ENCODE results near the gene SLC35E2B.

Gene SLC35E2B

GRCh38 chr1:1672181-1672965 lies 20.2 kb downstream of the SLC35E2B start:
- Histone ChIP-seq H2BK120ac (ENCODE audit: low read depth, low read length) (no peak overlapping the region), H3K36me3 (replicated peaks in 1 of 2; ENCODE audit: control insufficient read depth in 2 of 2, insufficient read depth in 2 of 2, low read length in 2 of 2) (peaks cover 15 to 53% of the 10 kb centered on the region in 2 donors)

GRCh38 chr1:1671365-1672119 lies 21.1 kb downstream of the SLC35E2B start:
- no peak for DNase-seq (ENCODE audit: low spot score)
- no peak overlapping the region for H3K23ac ChIP-seq (ENCODE audit: low read depth, low read length, poor library complexity)
- WGBS, 2 donors (ENCODE audit: extremely low coverage in 2 of 2, insufficient read length in 2 of 2, insufficient replicate concordance in 1 of 2) = no CpG with 5 or more reads among the region's 27 CpGs
- no peaks in the 10 kb centered on the region for H3K79me1 ChIP-seq (ENCODE audit: low read depth, low read length)
- no peak overlapping the region for H2AK5ac ChIP-seq (ENCODE audit: low read depth, low read length)
- H3K4me3 ChIP-seq (ENCODE audit: low read length in 2 of 2) = no peak overlapping the region
- no peak overlapping the region for H2BK15ac ChIP-seq (ENCODE audit: low read length)
- H3K4me1 ChIP-seq (ENCODE audit: control insufficient read depth in 2 of 2, insufficient read depth in 1 of 2, low read depth in 1 of 2, low read length in 2 of 2) = no peaks in the 10 kb centered on the region
- H2BK5ac ChIP-seq (ENCODE audit: low read length) = peak overlapping the region; percentile 13
- H3K14ac ChIP-seq (ENCODE audit: low read length) = no peak overlapping the region
- peak overlapping the region; percentile 54 for H2BK120ac ChIP-seq (ENCODE audit: low read depth, low read length)
- H2AFZ ChIP-seq (ENCODE audit: low read length) = no peak overlapping the region
- H3K4ac ChIP-seq (ENCODE audit: low read length) = no peak overlapping the region
- no peaks in the 10 kb centered on the region for H3K9me3 ChIP-seq (replicated peaks in 1 of 2; ENCODE audit: control insufficient read depth in 2 of 2, insufficient read depth in 1 of 2, low read depth in 1 of 2, low read length in 2 of 2)
- H3K9ac ChIP-seq (ENCODE audit: low read depth, low read length, poor library complexity) = no peak overlapping the region
- H3K4me2 ChIP-seq (ENCODE audit: insufficient read depth, low read length, poor library complexity, severe bottlenecking) = no peak overlapping the region
- peaks cover 16 to 55% of the 10 kb centered on the region in 2 donors for H3K36me3 ChIP-seq (replicated peaks in 1 of 2; ENCODE audit: control insufficient read depth in 2 of 2, insufficient read depth in 2 of 2, low read length in 2 of 2)
- no peak overlapping the region for H4K8ac ChIP-seq (ENCODE audit: low read depth, low read length)
- H3K27me3 ChIP-seq (ENCODE audit: control insufficient read depth in 3 of 3, insufficient read depth in 3 of 3, low read depth in 1 of 3, low read length in 3 of 3) = no peaks in the 10 kb centered on the region
- no peak overlapping the region for H3K18ac ChIP-seq (ENCODE audit: low read length)
- no peak overlapping the region for H4K91ac ChIP-seq (ENCODE audit: low read depth, low read length, poor library complexity)
- H2BK12ac ChIP-seq (ENCODE audit: low read length) = no peak overlapping the region
- no peak overlapping the region for H3K27ac ChIP-seq (replicated peaks; ENCODE audit: low read length)

More at GRCh38 chr1:1672181-1672965, 20.2 kb downstream of the SLC35E2B start:
- Histone ChIP-seq H3K14ac (ENCODE audit: low read length) (no peak overlapping the region), H3K9ac (ENCODE audit: low read depth, low read length, poor library complexity) (no peak overlapping the region), H3K23ac (ENCODE audit: low read depth, low read length, poor library complexity) (peak overlapping the region; percentile 44), H2BK15ac (ENCODE audit: low read length) (no peak overlapping the region), H3K4me1 (ENCODE audit: control insufficient read depth in 2 of 2, insufficient read depth in 1 of 2, low read depth in 1 of 2, low read length in 2 of 2) (no peaks in the 10 kb centered on the region), H3K9me3 (replicated peaks in 1 of 2; ENCODE audit: control insufficient read depth in 2 of 2, insufficient read depth in 1 of 2, low read depth in 1 of 2, low read length in 2 of 2) (no peaks in the 10 kb centered on the region), H4K91ac (ENCODE audit: low read depth, low read length, poor library complexity) (no peak overlapping the region), H3K27ac (replicated peaks; ENCODE audit: low read length) (no peak overlapping the region), H4K8ac (ENCODE audit: low read depth, low read length) (no peak overlapping the region), H2BK12ac (ENCODE audit: low read length) (no peak overlapping the region), H2BK5ac (ENCODE audit: low read length) (no peak overlapping the region), H3K4me2 (ENCODE audit: insufficient read depth, low read length, poor library complexity, severe bottlenecking) (no peak overlapping the region), H2AFZ (ENCODE audit: low read length) (no peak overlapping the region), H2AK5ac (ENCODE audit: low read depth, low read length) (no peak overlapping the region), H3K79me1 (ENCODE audit: low read depth, low read length) (no peaks in the 10 kb centered on the region), H3K4me3 (ENCODE audit: low read length in 2 of 2) (no peak overlapping the region), H3K4ac (ENCODE audit: low read length) (no peak overlapping the region), H3K27me3 (ENCODE audit: control insufficient read depth in 3 of 3, insufficient read depth in 3 of 3, low read depth in 1 of 3, low read length in 3 of 3) (no peaks in the 10 kb centered on the region), H3K18ac (ENCODE audit: low read length) (no peak overlapping the region)
- DNase-seq (ENCODE audit: low spot score) = no peak
- WGBS, 2 donors (ENCODE audit: extremely low coverage in 2 of 2, insufficient read length in 2 of 2, insufficient replicate concordance in 1 of 2) = no CpG with 5 or more reads among the region's 25 CpGs

- no peak for DNase-seq (ENCODE audit: low spot score)
- no peak overlapping the region for H2AK5ac ChIP-seq (ENCODE audit: low read depth, low read length)
- peaks cover under 1% of the 10 kb centered on the region for H3K79me1 ChIP-seq (ENCODE audit: low read depth, low read length)
- no peaks in the 10 kb centered on the region for H3K4me1 ChIP-seq (ENCODE audit: control insufficient read depth in 2 of 2, insufficient read depth in 1 of 2, low read depth in 1 of 2, low read length in 2 of 2)
- no peak overlapping the region for H3K14ac ChIP-seq (ENCODE audit: low read length)
- H3K9ac ChIP-seq (ENCODE audit: low read depth, low read length, poor library complexity) = no peak overlapping the region
- H2BK15ac ChIP-seq (ENCODE audit: low read length) = no peak overlapping the region
- no peak overlapping the region for H3K18ac ChIP-seq (ENCODE audit: low read length)
- no peak overlapping the region for H4K91ac ChIP-seq (ENCODE audit: low read depth, low read length, poor library complexity)
- H3K9me3 ChIP-seq (replicated peaks in 1 of 2; ENCODE audit: control insufficient read depth in 2 of 2, insufficient read depth in 1 of 2, low read depth in 1 of 2, low read length in 2 of 2) = no peaks in the 10 kb centered on the region
- WGBS, 2 donors (ENCODE audit: extremely low coverage in 2 of 2, insufficient read length in 2 of 2, insufficient replicate concordance in 1 of 2) = no CpG with 5 or more reads among the region's 24 CpGs
- peaks cover 22 to 61% of the 10 kb centered on the region in 2 donors for H3K36me3 ChIP-seq (replicated peaks in 1 of 2; ENCODE audit: control insufficient read depth in 2 of 2, insufficient read depth in 2 of 2, low read length in 2 of 2)
- H2BK120ac ChIP-seq (ENCODE audit: low read depth, low read length) = peak overlapping the region; percentile 54
- H2AFZ ChIP-seq (ENCODE audit: low read length) = no peak overlapping the region
- no peak overlapping the region for H4K8ac ChIP-seq (ENCODE audit: low read depth, low read length)
- H3K4ac ChIP-seq (ENCODE audit: low read length) = no peak overlapping the region
- H3K27ac ChIP-seq (replicated peaks; ENCODE audit: low read length) = no peak overlapping the region
- H3K27me3 ChIP-seq (ENCODE audit: control insufficient read depth in 3 of 3, insufficient read depth in 3 of 3, low read depth in 1 of 3, low read length in 3 of 3) = no peaks in the 10 kb centered on the region
- H3K4me3 ChIP-seq (ENCODE audit: low read length in 2 of 2) = no peak overlapping the region
- H3K4me2 ChIP-seq (ENCODE audit: insufficient read depth, low read length, poor library complexity, severe bottlenecking) = no peak overlapping the region
- no peak overlapping the region for H2BK12ac ChIP-seq (ENCODE audit: low read length)
- H2BK5ac ChIP-seq (ENCODE audit: low read length) = no peak overlapping the region
- H3K23ac ChIP-seq (ENCODE audit: low read depth, low read length, poor library complexity) = no peak overlapping the region
Observed at GRCh38 chr1:1670866-1671265, 21.7 kb downstream of the SLC35E2B start.

All from neuronal stem cell (in vitro differentiated cells).